ENCODE results near the gene AK4. TPM values are rescaled to one million over a fixed set of nuclear protein-coding genes. Genes with fewer than 3 reads are reported as not detected.
A peak's percentile ranks its signal among the peaks of the same experiment; 100 is the strongest.
"Not testable (repeated sequence)": the region's sequence is repeated elsewhere in the genome, so short reads cannot be mapped to it uniquely, and the experiment has no call there.

The AK4 gene
- total RNA-seq, 4 donors from 2014 or later, result 7.8 to 13.9 (median 9.8) TPM

- intact Hi-C loops (cut with DNase I), result no loop called here
- no peak for DNase-seq
Measured at GRCh38 chr1:65235867-65236805, 88.1 kb downstream of the AK4 start.

GRCh38 chr1:65237088-65237487, 89.1 kb downstream of the AK4 start:
- H3K36me3 ChIP-seq; intact Hi-C loops (cut with DNase I); H3K4me3 ChIP-seq (replicated peaks in 1 of 3); H3K27ac ChIP-seq; DNase-seq; H3K4me1 ChIP-seq; H3K9me3 ChIP-seq; H3K27me3 ChIP-seq: not testable (repeated sequence)
- 92 to 97% methylated on average over 1 of the region's 1 CpG for WGBS, 2 donors

More at GRCh38 chr1:65235867-65236805, 88.1 kb downstream of the AK4 start:
- no peaks in the 10 kb centered on the region for H3K27me3 ChIP-seq
- H3K4me3 ChIP-seq (replicated peaks in 1 of 3), result no peak overlapping the region
- 43 to 80% methylated on average over 3 of the region's 3 CpGs for WGBS, 2 donors
- no peak overlapping the region for H3K27ac ChIP-seq
- H3K36me3 ChIP-seq, result no peaks in the 10 kb centered on the region
- TF ChIP-seq CTCF (IDR thresholded peaks at IDR 0.05) (peak in 5 of 6 experiments; percentile 26 to 89 (median 62)), POLR2A (IDR thresholded peaks at IDR 0.05) (no peak)
- H3K4me1 ChIP-seq, result no peaks in the 10 kb centered on the region
- H3K9me3 ChIP-seq, result no peaks in the 10 kb centered on the region

GRCh38 chr1:65237503-65237902, 89.5 kb downstream of the AK4 start:
- TF ChIP-seq CTCF (IDR thresholded peaks at IDR 0.05), result no peak
- no peak for TF ChIP-seq POLR2A (IDR thresholded peaks at IDR 0.05)
- Histone ChIP-seq H3K36me3 (no peaks in the 10 kb centered on the region), H3K4me3 (replicated peaks in 1 of 3) (no peak overlapping the region), H3K27ac (no peak overlapping the region), H3K4me1 (no peaks in the 10 kb centered on the region), H3K27me3 (no peaks in the 10 kb centered on the region), H3K9me3 (no peaks in the 10 kb centered on the region)
- no peak for DNase-seq
- intact Hi-C loops (cut with DNase I), result no loop called here
- WGBS, 2 donors, result 85 to 93% methylated on average over 4 of the region's 4 CpGs

- Histone ChIP-seq H3K27me3 (no peaks in the 10 kb centered on the region), H3K36me3 (no peaks in the 10 kb centered on the region), H3K4me1 (no peaks in the 10 kb centered on the region), H3K4me3 (replicated peaks in 1 of 3) (no peak overlapping the region), H3K27ac (no peak overlapping the region), H3K9me3 (no peaks in the 10 kb centered on the region)
- DNase-seq, result no peak
- 63 to 82% methylated on average over 6 of the region's 6 CpGs for WGBS, 2 donors
- no peak for TF ChIP-seq POLR2A (IDR thresholded peaks at IDR 0.05)
- no peak for TF ChIP-seq CTCF (IDR thresholded peaks at IDR 0.05)
- intact Hi-C loops (cut with DNase I), result no loop called here
Measured at GRCh38 chr1:65238010-65238409, 90.0 kb downstream of the AK4 start.

GRCh38 chr1:65243491-65243890, 95.5 kb downstream of the AK4 start:
- no peak for TF ChIP-seq CTCF (IDR thresholded peaks at IDR 0.05)
- no peak for TF ChIP-seq POLR2A (IDR thresholded peaks at IDR 0.05)
- Histone ChIP-seq H3K36me3 (no peaks in the 10 kb centered on the region), H3K27me3 (no peaks in the 10 kb centered on the region), H3K4me1 (peaks cover 0 to 9% of the 10 kb centered on the region in 2 donors), H3K27ac (no peak overlapping the region), H3K4me3 (replicated peaks in 1 of 3) (no peak overlapping the region), H3K9me3 (no peaks in the 10 kb centered on the region)
- WGBS, 2 donors, result 80 to 85% methylated on average over 3 of the region's 3 CpGs
- no peak for DNase-seq
- intact Hi-C loops (cut with DNase I), result no loop called here
